ENCODE results near the gene CTDP1.

DNA sequence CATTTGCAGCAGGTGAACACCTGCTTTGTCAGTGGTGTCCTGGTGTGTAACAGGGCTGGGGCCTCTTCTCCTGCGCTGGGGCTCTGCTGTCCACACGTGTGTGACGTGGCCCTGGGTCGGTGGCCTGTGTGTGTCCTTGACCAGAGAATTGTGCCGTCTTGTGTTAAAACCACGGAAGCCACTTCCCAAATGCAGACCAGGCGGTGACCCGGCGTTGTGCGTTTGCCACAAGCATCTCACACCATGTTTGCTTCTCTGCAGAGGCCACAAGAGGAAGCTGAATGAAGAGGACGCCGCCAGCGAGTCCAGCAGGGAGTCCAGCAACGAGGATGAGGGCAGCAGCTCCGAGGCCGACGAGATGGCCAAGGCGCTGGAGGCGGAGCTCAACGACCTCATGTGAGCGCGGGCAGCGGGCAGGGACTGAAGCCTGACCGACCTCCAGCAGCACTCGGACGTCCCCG lies 73.8 kb downstream of the CTDP1 start:
- TF ChIP-seq CTCF (IDR thresholded peaks at IDR 0.05) (no peak), POLR2A (IDR thresholded peaks at IDR 0.05) (no peak), EP300 (IDR thresholded peaks at IDR 0.05) (no peak)

All from tibial nerve (tissue), 4 donors.